ENCODE measurements around the gene CLK4.

The CLK4 gene

GRCh38 chr5:178649580-178649979 lies 22.7 kb upstream of the CLK4 start:
- Histone ChIP-seq H3K4me3 (ENCODE audit: low read depth, low read length, poor library complexity, severe bottlenecking) (no peak overlapping the region), H3K27me3 (ENCODE audit: insufficient read depth, low read length) (peaks cover 6% of the 10 kb centered on the region; the same call in 1 of the 2 replicates), H3K79me2 (ENCODE audit: insufficient read depth, low read length) (no peaks in the 10 kb centered on the region), H2AFZ (ENCODE audit: low read length) (no peak overlapping the region), H3K9ac (ENCODE audit: low read length) (no peak overlapping the region), H3K4me1 (ENCODE audit: insufficient read depth, low read length, severe bottlenecking) (no peaks in the 10 kb centered on the region), H3K36me3 (ENCODE audit: insufficient read depth, low read length) (no peaks in the 10 kb centered on the region), H3K9me2 (ENCODE audit: low read depth, low read length) (no peaks in the 10 kb centered on the region), H3K9me3 (ENCODE audit: low read length) (peaks cover 4% of the 10 kb centered on the region; the same call in 1 of the 2 replicates), H3K4me2 (ENCODE audit: low read length) (no peak overlapping the region), H4K20me1 (ENCODE audit: insufficient read depth, low read length) (no peaks in the 10 kb centered on the region), H3F3A (ENCODE audit: insufficient read depth, low read length) (no peaks in the 10 kb centered on the region), H3K27ac (ENCODE audit: low read depth, low read length, poor library complexity, severe bottlenecking) (no peak overlapping the region)
- no peak for TF ChIP-seq CTCF (IDR thresholded peaks at IDR 0.05; ENCODE audit: low read length)
- TF ChIP-seq EZH2 (IDR thresholded peaks at IDR 0.05; ENCODE audit: borderline replicate concordance, low read length) = no peak

DNA sequence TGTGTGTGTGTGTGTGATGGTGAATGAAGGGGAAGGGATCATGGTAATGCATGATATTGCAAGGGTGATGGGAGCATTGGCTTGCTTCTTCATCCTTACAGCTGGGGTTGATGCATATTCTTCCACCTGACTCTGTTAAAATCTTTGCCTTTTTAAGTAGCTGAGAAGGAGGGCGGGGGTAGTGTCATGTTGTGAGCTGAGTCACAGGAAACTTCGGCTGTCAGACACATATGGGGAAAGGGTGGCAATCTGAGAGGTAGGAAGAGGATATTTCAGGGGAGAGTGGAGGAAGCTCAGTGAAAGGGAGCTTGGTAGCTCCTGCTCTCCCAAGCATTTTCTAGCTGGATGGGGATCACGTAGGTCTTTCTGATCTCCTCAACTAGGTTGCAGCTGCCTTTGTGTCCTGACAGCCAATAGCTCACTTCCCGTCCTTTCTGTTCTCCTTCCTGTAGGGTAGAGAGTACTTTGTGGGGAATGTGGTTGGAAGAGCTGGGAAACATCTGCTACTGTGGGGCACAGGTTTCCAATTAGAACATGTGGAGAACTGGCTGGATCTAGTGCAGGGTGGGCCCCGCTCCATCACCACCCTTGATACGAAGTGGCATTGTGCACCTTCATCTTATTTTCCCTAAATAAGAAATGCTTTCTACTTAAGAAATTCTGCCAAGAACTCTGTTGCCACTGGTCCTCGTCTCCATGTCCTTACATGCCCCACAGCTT lies 18.1 kb upstream of the CLK4 start:
- Histone ChIP-seq H3K27ac (ENCODE audit: low read depth, low read length, poor library complexity, severe bottlenecking) (no peak overlapping the region), H3K4me3 (ENCODE audit: low read depth, low read length, poor library complexity, severe bottlenecking) (no peak overlapping the region), H4K20me1 (ENCODE audit: insufficient read depth, low read length) (no peaks in the 10 kb centered on the region), H3K4me2 (ENCODE audit: low read length) (no peak overlapping the region), H3K9me2 (ENCODE audit: low read depth, low read length) (no peaks in the 10 kb centered on the region), H3K79me2 (ENCODE audit: insufficient read depth, low read length) (no peaks in the 10 kb centered on the region), H3K9ac (ENCODE audit: low read length) (no peak overlapping the region), H3K36me3 (ENCODE audit: insufficient read depth, low read length) (no peaks in the 10 kb centered on the region), H3K27me3 (ENCODE audit: insufficient read depth, low read length) (no peaks in the 10 kb centered on the region), H3K9me3 (ENCODE audit: low read length) (no peaks in the 10 kb centered on the region), H3K4me1 (ENCODE audit: insufficient read depth, low read length, severe bottlenecking) (no peaks in the 10 kb centered on the region), H2AFZ (ENCODE audit: low read length) (no peak overlapping the region), H3F3A (ENCODE audit: insufficient read depth, low read length) (no peaks in the 10 kb centered on the region)
- TF ChIP-seq CTCF (IDR thresholded peaks at IDR 0.05; ENCODE audit: low read length) (no peak), EZH2 (IDR thresholded peaks at IDR 0.05; ENCODE audit: borderline replicate concordance, low read length) (no peak)

DNA sequence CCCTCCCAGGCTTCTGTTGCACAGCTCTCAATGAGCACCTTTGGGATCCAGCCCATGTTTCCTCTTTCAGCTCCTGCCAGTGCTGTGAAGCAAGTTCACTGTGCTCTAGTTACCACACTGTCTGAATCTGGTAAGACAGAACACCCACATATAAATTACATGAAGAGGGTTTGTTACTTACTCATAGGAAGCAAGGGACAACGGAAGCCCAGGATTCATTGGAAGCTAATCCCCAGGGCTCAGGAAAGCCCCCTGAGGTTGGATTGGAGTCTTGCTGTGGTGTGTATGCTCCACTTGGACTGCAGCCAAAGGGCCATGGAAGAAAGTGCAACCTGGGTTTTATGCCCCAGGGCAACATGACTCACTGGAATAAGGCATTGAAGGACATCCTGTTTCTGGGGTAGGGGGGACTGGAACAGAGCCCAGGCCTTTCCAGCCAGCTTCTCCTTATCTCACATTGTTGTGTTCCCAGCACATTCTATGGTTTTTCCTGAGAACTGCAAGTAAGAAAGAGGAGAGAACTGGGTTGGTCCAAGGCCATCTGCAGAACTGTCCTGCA lies 15.6 kb upstream of the CLK4 start:
- Histone ChIP-seq H3K9me2 (ENCODE audit: low read depth, low read length) (no peaks in the 10 kb centered on the region), H3K27me3 (ENCODE audit: insufficient read depth, low read length) (no peaks in the 10 kb centered on the region), H3K79me2 (ENCODE audit: insufficient read depth, low read length) (no peaks in the 10 kb centered on the region), H3K4me2 (ENCODE audit: low read length) (no peak overlapping the region), H4K20me1 (ENCODE audit: insufficient read depth, low read length) (no peaks in the 10 kb centered on the region), H3K9ac (ENCODE audit: low read length) (no peak overlapping the region), H3K4me1 (ENCODE audit: insufficient read depth, low read length, severe bottlenecking) (no peaks in the 10 kb centered on the region), H3K9me3 (ENCODE audit: low read length) (no peaks in the 10 kb centered on the region), H3K27ac (ENCODE audit: low read depth, low read length, poor library complexity, severe bottlenecking) (no peak overlapping the region), H3K4me3 (ENCODE audit: low read depth, low read length, poor library complexity, severe bottlenecking) (no peak overlapping the region), H3F3A (ENCODE audit: insufficient read depth, low read length) (no peaks in the 10 kb centered on the region), H2AFZ (ENCODE audit: low read length) (no peak overlapping the region), H3K36me3 (ENCODE audit: insufficient read depth, low read length) (no peaks in the 10 kb centered on the region)
- TF ChIP-seq EZH2 (IDR thresholded peaks at IDR 0.05; ENCODE audit: borderline replicate concordance, low read length) (no peak), CTCF (IDR thresholded peaks at IDR 0.05; ENCODE audit: low read length) (no peak)
